Measurements from ENCODE around the gene LPCAT4.

GRCh38 chr15:34325368-34325767 is 41.6 kb downstream of the LPCAT4 start:
- TF ChIP-seq CTCF (IDR thresholded peaks at IDR 0.05; ENCODE audit: low read depth, low read length) (no peak), POLR2A (IDR thresholded peaks at IDR 0.05; ENCODE audit: extremely low read depth, insufficient read length) (no peak)
